ENCODE measurements around the gene TRPV4.

GRCh38 chr12:109831929-109832328, 1.3 kb downstream of the TRPV4 start:
- TF ChIP-seq, protein P1, sequence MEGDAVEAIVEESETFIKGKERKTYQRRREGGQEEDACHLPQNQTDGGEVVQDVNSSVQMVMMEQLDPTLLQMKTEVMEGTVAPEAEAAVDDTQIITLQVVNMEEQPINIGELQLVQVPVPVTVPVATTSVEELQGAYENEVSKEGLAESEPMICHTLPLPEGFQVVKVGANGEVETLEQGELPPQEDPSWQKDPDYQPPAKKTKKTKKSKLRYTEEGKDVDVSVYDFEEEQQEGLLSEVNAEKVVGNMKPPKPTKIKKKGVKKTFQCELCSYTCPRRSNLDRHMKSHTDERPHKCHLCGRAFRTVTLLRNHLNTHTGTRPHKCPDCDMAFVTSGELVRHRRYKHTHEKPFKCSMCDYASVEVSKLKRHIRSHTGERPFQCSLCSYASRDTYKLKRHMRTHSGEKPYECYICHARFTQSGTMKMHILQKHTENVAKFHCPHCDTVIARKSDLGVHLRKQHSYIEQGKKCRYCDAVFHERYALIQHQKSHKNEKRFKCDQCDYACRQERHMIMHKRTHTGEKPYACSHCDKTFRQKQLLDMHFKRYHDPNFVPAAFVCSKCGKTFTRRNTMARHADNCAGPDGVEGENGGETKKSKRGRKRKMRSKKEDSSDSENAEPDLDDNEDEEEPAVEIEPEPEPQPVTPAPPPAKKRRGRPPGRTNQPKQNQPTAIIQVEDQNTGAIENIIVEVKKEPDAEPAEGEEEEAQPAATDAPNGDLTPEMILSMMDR (IDR thresholded peaks at IDR 0.05 in 4 of 5, conservative IDR thresholded peaks at IDR 0.05 in 1 of 5) = no peak
- TF ChIP-seq POLR2A (IDR thresholded peaks at IDR 0.05) = no peak
